Measurements from ENCODE around the gene GAK. TPM values are rescaled to one million over a fixed set of nuclear protein-coding genes. Genes with fewer than 3 reads are reported as not detected.

The GAK gene
- total and polyA plus RNA-seq, 2 of the 13 experiments (the other 11 are each of a cell fraction or from before 2014, with no cell fraction given), result 17.5 to 44.3 TPM

DNA sequence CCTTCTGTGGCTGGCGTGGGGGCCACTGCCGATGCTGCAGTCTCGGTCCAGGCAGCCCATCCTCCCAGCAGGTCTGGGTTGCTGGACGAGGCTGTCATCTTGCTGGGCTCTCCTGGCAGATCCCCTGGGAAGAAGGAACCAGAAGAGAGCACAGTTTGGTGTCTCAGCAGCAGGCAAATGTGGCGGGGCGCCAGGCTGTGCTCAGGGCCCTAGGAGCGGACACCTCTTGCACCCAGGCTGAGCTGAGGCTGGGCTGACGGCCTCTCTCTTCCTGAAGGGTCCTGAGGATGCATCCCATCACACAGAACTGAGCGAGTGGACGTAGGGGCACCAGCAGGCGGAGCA, 67.0 kb downstream of the GAK start:
- POLR2A ChIA-PET, result no interaction called here
- no peak; the same call in 2 of the 3 replicates for ATAC-seq
- H3K4me3 ChIP-seq (replicated peaks in 1 of 3; ENCODE audit: insufficient read depth in 1 of 3, low read depth in 2 of 3, low read length in 3 of 3), result no peak overlapping the region
- H2AFZ ChIP-seq (ENCODE audit: low read length), result no peak overlapping the region
- H4K20me1 ChIP-seq (ENCODE audit: insufficient read depth, low read length), result no peaks in the 10 kb centered on the region
- H3K27me3 ChIP-seq (ENCODE audit: control insufficient read depth in 1 of 2, insufficient read depth in 2 of 2, low read length in 2 of 2), result no peaks in the 10 kb centered on the region
- intact Hi-C loops (cut with micrococcal nuclease; ENCODE audit: unreplicated experiment), result no loop called here
- 100% methylated on average over 4 of the region's 11 CpGs for WGBS (ENCODE audit: low lambda C conversion rate)
- TF ChIP-seq, protein P1, sequence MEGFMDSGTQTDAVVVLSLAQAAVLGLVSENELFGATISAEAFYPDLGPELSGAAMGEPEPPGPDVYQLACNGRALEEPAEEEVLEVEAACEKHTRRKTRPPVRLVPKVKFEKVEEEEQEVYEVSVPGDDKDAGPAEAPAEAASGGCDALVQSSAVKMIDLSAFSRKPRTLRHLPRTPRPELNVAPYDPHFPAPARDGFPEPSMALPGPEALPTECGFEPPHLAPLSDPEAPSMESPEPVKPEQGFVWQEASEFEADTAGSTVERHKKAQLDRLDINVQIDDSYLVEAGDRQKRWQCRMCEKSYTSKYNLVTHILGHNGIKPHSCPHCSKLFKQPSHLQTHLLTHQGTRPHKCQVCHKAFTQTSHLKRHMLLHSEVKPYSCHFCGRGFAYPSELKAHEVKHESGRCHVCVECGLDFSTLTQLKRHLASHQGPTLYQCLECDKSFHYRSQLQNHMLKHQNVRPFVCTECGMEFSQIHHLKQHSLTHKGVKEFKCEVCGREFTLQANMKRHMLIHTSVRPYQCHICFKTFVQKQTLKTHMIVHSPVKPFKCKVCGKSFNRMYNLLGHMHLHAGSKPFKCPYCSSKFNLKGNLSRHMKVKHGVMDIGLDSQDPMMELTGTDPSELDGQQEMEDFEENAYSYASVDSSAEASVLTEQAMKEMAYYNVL (CRISPR knock-in tag; IDR thresholded peaks at IDR 0.05; ENCODE audit: borderline replicate concordance), result no peak
- TF ChIP-seq SOX6 (IDR thresholded peaks at IDR 0.05) (no peak), SOX6 (CRISPR knock-in tag; IDR thresholded peaks at IDR 0.05) (no peak)
- DNase-seq (ENCODE audit: low spot score), result no peak
- no peak overlapping the region for H3K27ac ChIP-seq (ENCODE audit: extremely low read length, insufficient read depth, low read length)
- no peaks in the 10 kb centered on the region for H3K79me2 ChIP-seq (ENCODE audit: insufficient read depth, low read length)
- no peak overlapping the region for H3K9ac ChIP-seq (ENCODE audit: insufficient read depth, low read depth, low read length)
- CTCF ChIA-PET (ENCODE audit: low intra/inter-chr PET ratio, low total read pairs), result no interaction called here
- in situ Hi-C loops (cut with HindIII; ENCODE audit: extremely low pct_ligation_motif_present, low pct_unique_long_range_greater_than_20kb), result no loop called here
- FAIRE-seq, result no peak
- BruUV-seq (replicated peaks), result no TSS peak
- H3K4me2 ChIP-seq (ENCODE audit: low read depth, low read length), result no peak overlapping the region
- no peaks in the 10 kb centered on the region for H3K4me1 ChIP-seq (ENCODE audit: insufficient read depth, low read length)
- H3K36me3 ChIP-seq (replicated peaks in 1 of 2; ENCODE audit: control insufficient read depth in 1 of 2, insufficient read depth in 2 of 2, low read length in 2 of 2), result peaks cover 11 to 42% of the 10 kb centered on the region in 2 experiments; a peak in 4 of 5 replicates
- no peaks in the 10 kb centered on the region for H3K9me3 ChIP-seq (ENCODE audit: low read length)

DNA sequence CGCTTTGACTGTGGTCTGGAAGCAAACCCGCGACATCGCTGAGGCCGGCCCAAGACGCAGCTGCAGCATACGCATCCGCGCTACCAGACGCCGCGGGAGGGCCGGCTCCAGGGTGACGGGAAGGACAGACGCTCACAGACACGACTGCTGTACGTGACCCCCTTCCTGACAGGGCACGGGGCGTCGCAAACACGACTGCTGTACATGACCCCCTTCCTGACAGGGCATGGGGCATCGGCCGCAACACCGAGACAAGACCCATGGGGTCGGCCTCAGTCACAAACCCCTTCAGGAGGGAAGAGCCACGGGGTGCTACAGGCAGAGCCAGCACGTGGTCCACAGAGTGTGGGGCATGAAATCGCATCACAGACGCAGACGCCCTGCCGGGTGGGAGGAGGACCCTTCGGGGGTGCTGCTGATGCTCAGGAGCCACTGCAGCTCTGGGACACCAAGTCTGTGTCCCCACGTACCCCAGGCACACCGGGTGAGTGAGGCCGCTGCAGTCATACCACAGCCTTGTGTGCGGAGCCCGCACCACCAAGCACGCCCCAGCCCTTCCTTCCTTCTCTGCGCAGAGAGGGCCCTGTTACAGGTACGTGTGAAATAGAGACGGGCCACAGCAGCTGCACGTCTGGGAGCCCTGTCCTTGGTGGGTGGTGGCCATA, 67.5 kb downstream of the GAK start:
- no peak overlapping the region for H3K27ac ChIP-seq (ENCODE audit: extremely low read length, insufficient read depth, low read length)
- BruUV-seq (replicated peaks), result no TSS peak
- ChIA-PET POLR2A (no interaction called here), CTCF (ENCODE audit: low intra/inter-chr PET ratio, low total read pairs) (no interaction called here)
- H3K9me3 ChIP-seq (ENCODE audit: low read length), result no peaks in the 10 kb centered on the region
- intact Hi-C loops (cut with micrococcal nuclease; ENCODE audit: unreplicated experiment), result no loop called here
- no peak for DNase-seq (ENCODE audit: low spot score)
- no peaks in the 10 kb centered on the region for H4K20me1 ChIP-seq (ENCODE audit: insufficient read depth, low read length)
- no peak overlapping the region for H3K9ac ChIP-seq (ENCODE audit: insufficient read depth, low read depth, low read length)
- 93% methylated on average over 26 of the region's 42 CpGs for WGBS (ENCODE audit: low lambda C conversion rate)
- no peak overlapping the region for H3K4me2 ChIP-seq (ENCODE audit: low read depth, low read length)
- H3K4me3 ChIP-seq (replicated peaks in 1 of 3; ENCODE audit: insufficient read depth in 1 of 3, low read depth in 2 of 3, low read length in 3 of 3), result no peak overlapping the region
- no peak for FAIRE-seq
- in situ Hi-C loops (cut with HindIII; ENCODE audit: extremely low pct_ligation_motif_present, low pct_unique_long_range_greater_than_20kb), result no loop called here
- TF ChIP-seq ZNF672 (CRISPR knock-in tag; IDR thresholded peaks at IDR 0.05) (no peak), HCFC1 (IDR thresholded peaks at IDR 0.05; ENCODE audit: low read depth, low read length) (no peak), ZNF577 (CRISPR knock-in tag; IDR thresholded peaks at IDR 0.05; ENCODE audit: borderline replicate concordance, low read depth) (no peak), NFE2L2 (IDR thresholded peaks at IDR 0.05; ENCODE audit: low read length) (no peak), ARID2 (CRISPR knock-in tag; IDR thresholded peaks at IDR 0.05; ENCODE audit: borderline replicate concordance) (no peak), ZNF121 (CRISPR knock-in tag; IDR thresholded peaks at IDR 0.05) (no peak), ZNF251 (CRISPR knock-in tag; IDR thresholded peaks at IDR 0.05) (no peak), SRF (IDR thresholded peaks at IDR 0.05; ENCODE audit: low read depth, low read length) (no peak)
- TF ChIP-seq, protein P2, sequence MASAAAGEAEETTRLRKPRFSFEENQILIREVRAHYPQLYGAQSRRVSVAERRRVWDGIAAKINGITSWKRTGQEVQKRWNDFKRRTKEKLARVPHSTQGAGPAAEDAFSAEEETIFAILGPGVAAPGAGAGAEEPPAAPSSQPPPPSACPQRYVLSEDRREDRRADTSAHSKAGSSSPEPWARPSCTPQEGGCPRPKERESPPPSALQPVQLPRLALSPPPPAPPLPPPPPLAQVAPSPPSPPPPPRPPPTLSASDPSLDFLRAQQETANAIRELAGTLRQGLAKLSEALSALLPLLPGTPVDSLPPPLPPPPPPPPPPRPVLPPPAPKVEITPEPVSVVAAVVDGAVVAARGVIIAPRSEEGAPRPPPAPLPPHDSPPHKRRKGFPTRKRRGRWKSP (CRISPR knock-in tag; IDR thresholded peaks at IDR 0.05), result no peak
- TF ChIP-seq, protein P3, sequence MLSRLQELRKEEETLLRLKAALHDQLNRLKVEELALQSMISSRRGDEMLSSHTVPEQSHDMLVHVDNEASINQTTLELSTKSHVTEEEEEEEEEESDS (CRISPR knock-in tag; IDR thresholded peaks at IDR 0.05; ENCODE audit: borderline replicate concordance), result no peak
- no peaks in the 10 kb centered on the region for H3K79me2 ChIP-seq (ENCODE audit: insufficient read depth, low read length)
- no peak overlapping the region for H2AFZ ChIP-seq (ENCODE audit: low read length)
- no peaks in the 10 kb centered on the region for H3K4me1 ChIP-seq (ENCODE audit: insufficient read depth, low read length)
- peaks cover 8 to 39% of the 10 kb centered on the region in 2 experiments; a peak in 4 of 5 replicates for H3K36me3 ChIP-seq (replicated peaks in 1 of 2; ENCODE audit: control insufficient read depth in 1 of 2, insufficient read depth in 2 of 2, low read length in 2 of 2)
- ATAC-seq, result no peak
- no peaks in the 10 kb centered on the region for H3K27me3 ChIP-seq (ENCODE audit: control insufficient read depth in 1 of 2, insufficient read depth in 2 of 2, low read length in 2 of 2)
